ENCODE data around the gene AGBL5. TPM values are rescaled to one million over a fixed set of nuclear protein-coding genes. Genes with fewer than 3 reads are reported as not detected.

Gene AGBL5
- total and polyA plus RNA-seq, 9 of the 15 experiments (the other 6 are each of a cell fraction or from before 2014, with no cell fraction given) = 3.3 to 52.7 (median 26.2) TPM

DNA sequence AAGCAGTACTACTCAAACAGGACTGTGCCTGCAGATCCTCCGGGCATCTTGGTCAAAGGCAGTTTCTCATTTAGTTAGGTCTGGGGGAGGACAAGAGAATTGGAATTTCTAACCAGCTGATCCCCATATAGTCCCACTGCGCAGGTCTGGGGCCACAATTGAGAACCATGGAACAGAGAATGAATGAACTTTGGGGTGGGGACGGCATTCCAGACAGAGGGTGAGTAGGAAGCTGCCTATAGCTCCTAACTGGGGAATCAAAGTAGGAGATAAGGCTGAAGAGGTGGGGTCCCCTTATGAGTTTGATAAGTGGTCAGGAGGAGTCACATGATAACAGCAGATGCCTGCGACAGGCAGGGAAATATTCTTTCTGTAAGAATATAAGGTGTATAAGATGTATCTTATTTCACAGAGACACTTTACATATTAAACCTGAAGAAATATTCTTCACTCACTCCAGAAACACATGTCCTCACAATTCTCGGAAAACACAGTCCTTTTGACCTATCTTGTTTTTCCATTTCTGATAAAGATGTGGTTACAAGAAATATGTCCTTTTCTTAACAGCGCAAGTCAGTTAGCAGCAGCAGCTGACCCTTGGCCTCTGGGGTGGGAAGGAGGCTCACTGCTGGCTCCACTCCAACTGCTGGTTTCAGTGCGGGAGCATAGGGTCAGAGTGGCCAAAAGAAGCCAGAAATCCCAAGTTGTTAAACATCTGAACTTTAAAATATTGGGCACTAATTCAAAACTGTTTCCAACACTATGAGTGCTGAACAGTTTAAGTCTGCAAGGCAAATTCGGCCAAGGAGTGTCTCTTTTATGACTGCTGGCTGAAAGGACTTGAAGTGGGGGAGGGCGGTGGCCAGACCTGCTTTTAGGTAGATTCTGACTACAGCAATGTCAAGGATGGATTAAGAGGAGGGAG lies 31.3 kb upstream of the AGBL5 start (continued):
- TF ChIP-seq, protein P1, sequence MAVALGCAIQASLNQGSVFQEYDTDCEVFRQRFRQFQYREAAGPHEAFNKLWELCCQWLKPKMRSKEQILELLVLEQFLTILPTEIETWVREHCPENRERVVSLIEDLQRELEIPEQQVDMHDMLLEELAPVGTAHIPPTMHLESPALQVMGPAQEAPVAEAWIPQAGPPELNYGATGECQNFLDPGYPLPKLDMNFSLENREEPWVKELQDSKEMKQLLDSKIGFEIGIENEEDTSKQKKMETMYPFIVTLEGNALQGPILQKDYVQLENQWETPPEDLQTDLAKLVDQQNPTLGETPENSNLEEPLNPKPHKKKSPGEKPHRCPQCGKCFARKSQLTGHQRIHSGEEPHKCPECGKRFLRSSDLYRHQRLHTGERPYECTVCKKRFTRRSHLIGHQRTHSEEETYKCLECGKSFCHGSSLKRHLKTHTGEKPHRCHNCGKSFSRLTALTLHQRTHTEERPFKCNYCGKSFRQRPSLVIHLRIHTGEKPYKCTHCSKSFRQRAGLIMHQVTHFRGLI (CRISPR knock-in tag; IDR thresholded peaks at IDR 0.05) = no peak
- TF ChIP-seq ZNF232 (CRISPR knock-in tag; IDR thresholded peaks at IDR 0.05) (no peak), CUX1 (CRISPR knock-in tag; IDR thresholded peaks at IDR 0.05) (0 out of 2 replicates have a peak, but pooled peaks have one; percentile 65), ZNF263 (CRISPR knock-in tag; IDR thresholded peaks at IDR 0.05; ENCODE audit: borderline replicate concordance) (no peak), C11orf30 (IDR thresholded peaks at IDR 0.05; ENCODE audit: low read depth) (no peak), KDM4B (IDR thresholded peaks at IDR 0.05; ENCODE audit: borderline replicate concordance in 2 of 2, low read depth in 1 of 2) (no peak), RNF219 (CRISPR knock-in tag; IDR thresholded peaks at IDR 0.05) (no peak), ESRRA (IDR thresholded peaks at IDR 0.05; ENCODE audit: borderline replicate concordance, low read depth) (peak; percentile 92; the same call in 1 of the 2 replicates), CEBPB (tag; IDR thresholded peaks at IDR 0.05) (peak; percentile 41; the same call in 1 of the 2 replicates), SMARCE1 (IDR thresholded peaks at IDR 0.05) (peak; percentile 77), TEAD2 (tag; IDR thresholded peaks at IDR 0.05) (no peak), RBM17 (IDR thresholded peaks at IDR 0.05; ENCODE audit: borderline replicate concordance, low read depth, low read length) (no peak)
- TF ChIP-seq, protein P2, sequence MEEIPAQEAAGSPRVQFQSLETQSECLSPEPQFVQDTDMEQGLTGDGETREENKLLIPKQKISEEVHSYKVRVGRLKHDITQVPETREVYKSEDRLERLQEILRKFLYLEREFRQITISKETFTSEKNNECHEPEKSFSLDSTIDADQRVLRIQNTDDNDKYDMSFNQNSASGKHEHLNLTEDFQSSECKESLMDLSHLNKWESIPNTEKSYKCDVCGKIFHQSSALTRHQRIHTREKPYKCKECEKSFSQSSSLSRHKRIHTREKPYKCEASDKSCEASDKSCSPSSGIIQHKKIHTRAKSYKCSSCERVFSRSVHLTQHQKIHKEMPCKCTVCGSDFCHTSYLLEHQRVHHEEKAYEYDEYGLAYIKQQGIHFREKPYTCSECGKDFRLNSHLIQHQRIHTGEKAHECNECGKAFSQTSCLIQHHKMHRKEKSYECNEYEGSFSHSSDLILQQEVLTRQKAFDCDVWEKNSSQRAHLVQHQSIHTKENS (CRISPR knock-in tag; IDR thresholded peaks at IDR 0.05) = no peak
- TF ChIP-seq, protein P3, sequence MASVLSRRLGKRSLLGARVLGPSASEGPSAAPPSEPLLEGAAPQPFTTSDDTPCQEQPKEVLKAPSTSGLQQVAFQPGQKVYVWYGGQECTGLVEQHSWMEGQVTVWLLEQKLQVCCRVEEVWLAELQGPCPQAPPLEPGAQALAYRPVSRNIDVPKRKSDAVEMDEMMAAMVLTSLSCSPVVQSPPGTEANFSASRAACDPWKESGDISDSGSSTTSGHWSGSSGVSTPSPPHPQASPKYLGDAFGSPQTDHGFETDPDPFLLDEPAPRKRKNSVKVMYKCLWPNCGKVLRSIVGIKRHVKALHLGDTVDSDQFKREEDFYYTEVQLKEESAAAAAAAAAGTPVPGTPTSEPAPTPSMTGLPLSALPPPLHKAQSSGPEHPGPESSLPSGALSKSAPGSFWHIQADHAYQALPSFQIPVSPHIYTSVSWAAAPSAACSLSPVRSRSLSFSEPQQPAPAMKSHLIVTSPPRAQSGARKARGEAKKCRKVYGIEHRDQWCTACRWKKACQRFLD (CRISPR knock-in tag; IDR thresholded peaks at IDR 0.05) = no peak
